Measurements from ENCODE around the gene HOXD9. TPM values are rescaled to one million over a fixed set of nuclear protein-coding genes. Genes with fewer than 3 reads are reported as not detected.

The HOXD9 gene
- polyA plus RNA-seq, 1 experiment = not detected

- POLR2A ChIA-PET = no interaction called here
- peaks cover 93% of the 10 kb centered on the region for H3K27me3 ChIP-seq (ENCODE audit: control insufficient read depth, insufficient read depth, low read length)
- H3K27ac ChIP-seq (ENCODE audit: low read depth, low read length) = no peak overlapping the region
- CTCF ChIA-PET = interaction anchor here (0.8 to 1.6 kb wide), 3 partner anchors 11 to 304 kb away, joined by 3 to 11 read pairs (median 3); no protein-coding TSS in a partner anchor
- peaks cover 4% of the 10 kb centered on the region; the same call in 1 of the 2 replicates for H3K9me3 ChIP-seq (ENCODE audit: control insufficient read depth, insufficient read depth, low read length)
- no peak for TF ChIP-seq CTCF (IDR thresholded peaks at IDR 0.05; ENCODE audit: low read depth, low read length)
- DNase-seq (ENCODE audit: low read depth, low spot score) = no peak
- H3K4me3 ChIP-seq (ENCODE audit: low read depth, low read length) = no peak overlapping the region
Measured at GRCh38 chr2:176150584-176151441, 28.3 kb downstream of the HOXD9 start.

GRCh38 chr2:176151442-176152287 lies 29.1 kb downstream of the HOXD9 start, which contains the start of gene HOXD4:
HOXD4 (plus strand) TSS chr2:176151550; CDS start chr2:176151634, 84 bp downstream.
- peaks cover 94% of the 10 kb centered on the region for H3K27me3 ChIP-seq (ENCODE audit: control insufficient read depth, insufficient read depth, low read length)
- ChIA-PET CTCF (interaction anchor here (0.8 to 1.3 kb wide), 2 partner anchors 11 to 303 kb away, joined by 3 to 11 read pairs; no protein-coding TSS in a partner anchor), POLR2A (no interaction called here)
- no peak for TF ChIP-seq CTCF (IDR thresholded peaks at IDR 0.05; ENCODE audit: low read depth, low read length)
- no peak within 1 kb of the TSS for H3K4me3 ChIP-seq (ENCODE audit: low read depth, low read length)
- DNase-seq (ENCODE audit: low read depth, low spot score) = no peak
- peaks cover 8% of the 10 kb centered on the region; the same call in 1 of the 2 replicates for H3K9me3 ChIP-seq (ENCODE audit: control insufficient read depth, insufficient read depth, low read length)
- H3K27ac ChIP-seq (ENCODE audit: low read depth, low read length) = no peak within 1 kb of the TSS

GRCh38 chr2:176152350-176153181 lies 30.0 kb downstream of the HOXD9 start:
- Histone ChIP-seq H3K27me3 (ENCODE audit: control insufficient read depth, insufficient read depth, low read length) (peaks cover 94% of the 10 kb centered on the region), H3K9me3 (ENCODE audit: control insufficient read depth, insufficient read depth, low read length) (peaks cover 12% of the 10 kb centered on the region; the same call in 1 of the 2 replicates), H3K27ac (ENCODE audit: low read depth, low read length) (no peak overlapping the region), H3K4me3 (ENCODE audit: low read depth, low read length) (no peak overlapping the region)
- TF ChIP-seq CTCF (IDR thresholded peaks at IDR 0.05; ENCODE audit: low read depth, low read length) = no peak
- ChIA-PET CTCF (no interaction called here), POLR2A (no interaction called here)
- DNase-seq (ENCODE audit: low read depth, low spot score) = no peak

GRCh38 chr2:176154576-176155252 lies 32.2 kb downstream of the HOXD9 start:
- CTCF ChIA-PET = interaction anchor here (0.7 to 1.8 kb wide), 6 partner anchors 15 to 499 kb away, joined by 3 to 8 read pairs (median 4); no protein-coding TSS in a partner anchor
- H3K27ac ChIP-seq (ENCODE audit: low read depth, low read length) = no peak overlapping the region
- peaks cover 93% of the 10 kb centered on the region for H3K27me3 ChIP-seq (ENCODE audit: control insufficient read depth, insufficient read depth, low read length)
- H3K4me3 ChIP-seq (ENCODE audit: low read depth, low read length) = no peak overlapping the region
- no peak for DNase-seq (ENCODE audit: low read depth, low spot score)
- peaks cover 14% of the 10 kb centered on the region; the same call in 1 of the 2 replicates for H3K9me3 ChIP-seq (ENCODE audit: control insufficient read depth, insufficient read depth, low read length)
- POLR2A ChIA-PET = interaction anchor here (0.6 kb wide), 1 partner anchor 245 kb away, joined by 4 read pairs; no protein-coding TSS in a partner anchor
- TF ChIP-seq CTCF (IDR thresholded peaks at IDR 0.05; ENCODE audit: low read depth, low read length) = no peak

All from AG04450 (cell line).